Natural killer cell treated with Interleukin-12 subunit alpha and Interleukin-12 subunit beta and Interleukin-15 and Interleukin-18, amount 100 ng/mL, for 72 hours (primary cell): Measurements from ENCODE around the gene CCNL2. TPM values are rescaled to one million over a fixed set of nuclear protein-coding genes. Genes with fewer than 3 reads are reported as not detected.

ENCODE experiments used
- ATAC-seq, 2 donors: fragments of 150-1000 bp; cut with Tn5 transposase in 1 of 2; sonication (Bioruptor Pico), chemical (Tn5 transposase) in 1 of 2; 2 replicates each; pipeline ENCODE4 v1.10.0; 2021
- DNase-seq: peaks from one replicate; pipeline ENCODE4 v3.0.0; 2022; ENCODE audit warnings: low spot score
- H3K27ac Mint-ChIP-seq, 2 donors: 1 replicate in 1 of 2; 2 replicates in 1 of 2; pipeline ENCODE4 v1.8.0; 2022; ENCODE audit warnings: mixed read lengths in 2 of 2, mild to moderate bottlenecking in 1 of 2, moderate library complexity in 1 of 2
- H3K27me3 Mint-ChIP-seq, 2 donors: 1 replicate in 1 of 2; 2 replicates in 1 of 2; pipeline ENCODE4 v1.8.0; 2022; ENCODE audit warnings: mixed read lengths in 2 of 2
- H3K36me3 Mint-ChIP-seq: one replicate; pipeline ENCODE4 v1.8.0; 2022; ENCODE audit warnings: mixed read lengths
- H3K4me1 Mint-ChIP-seq, 2 donors: 1 replicate in 1 of 2; 2 replicates in 1 of 2; pipeline ENCODE4 v1.8.0; 2022; ENCODE audit warnings: low read depth in 2 of 2, mixed read lengths in 2 of 2, mild to moderate bottlenecking in 1 of 2
- H3K4me3 Mint-ChIP-seq: one replicate; pipeline ENCODE4 v1.8.0; 2022; ENCODE audit warnings: mixed read lengths
- H3K9me3 Mint-ChIP-seq: 2 replicates; pipeline ENCODE4 v1.8.0; 2022; ENCODE audit warnings: mixed read lengths
- total RNA-seq, 2 donors: library from RNA; stranded (reverse); gene quantifications; one replicate each; pipeline ENCODE4 v1.2.3, GENCODE V29; 2022

The CCNL2 gene
- total RNA-seq, 2 donors from 2014 or later = 124 to 196 TPM

DNA sequence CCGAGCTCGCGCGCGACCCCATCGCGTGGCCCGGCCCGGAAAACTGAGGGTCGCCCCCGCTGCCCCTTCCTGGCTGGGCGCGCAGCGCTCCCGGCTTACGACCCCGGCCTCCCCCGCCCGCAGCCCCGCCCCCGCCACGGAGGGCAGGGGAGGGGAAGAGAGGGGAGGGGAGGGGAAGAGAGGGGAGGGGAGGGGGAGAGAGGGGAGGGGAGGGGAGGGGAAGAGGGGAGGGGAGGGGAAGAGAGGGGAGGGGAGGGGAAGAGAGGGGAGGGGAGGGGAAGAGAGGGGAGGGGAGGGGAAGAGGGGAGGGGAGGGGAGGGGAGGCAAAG is 28.6 kb upstream of the CCNL2 start:
- Mint-ChIP-seq H3K9me3 (no peaks in the 10 kb centered on the region), H3K27ac (no peak overlapping the region), H3K27me3 (peaks cover 0 to 14% of the 10 kb centered on the region in 2 donors), H3K36me3 (no peaks in the 10 kb centered on the region), H3K4me3 (no peak overlapping the region), H3K4me1 (peaks cover 0 to 6% of the 10 kb centered on the region in 2 donors)
- peak; percentile 37 for DNase-seq
- ATAC-seq = no peak

DNA sequence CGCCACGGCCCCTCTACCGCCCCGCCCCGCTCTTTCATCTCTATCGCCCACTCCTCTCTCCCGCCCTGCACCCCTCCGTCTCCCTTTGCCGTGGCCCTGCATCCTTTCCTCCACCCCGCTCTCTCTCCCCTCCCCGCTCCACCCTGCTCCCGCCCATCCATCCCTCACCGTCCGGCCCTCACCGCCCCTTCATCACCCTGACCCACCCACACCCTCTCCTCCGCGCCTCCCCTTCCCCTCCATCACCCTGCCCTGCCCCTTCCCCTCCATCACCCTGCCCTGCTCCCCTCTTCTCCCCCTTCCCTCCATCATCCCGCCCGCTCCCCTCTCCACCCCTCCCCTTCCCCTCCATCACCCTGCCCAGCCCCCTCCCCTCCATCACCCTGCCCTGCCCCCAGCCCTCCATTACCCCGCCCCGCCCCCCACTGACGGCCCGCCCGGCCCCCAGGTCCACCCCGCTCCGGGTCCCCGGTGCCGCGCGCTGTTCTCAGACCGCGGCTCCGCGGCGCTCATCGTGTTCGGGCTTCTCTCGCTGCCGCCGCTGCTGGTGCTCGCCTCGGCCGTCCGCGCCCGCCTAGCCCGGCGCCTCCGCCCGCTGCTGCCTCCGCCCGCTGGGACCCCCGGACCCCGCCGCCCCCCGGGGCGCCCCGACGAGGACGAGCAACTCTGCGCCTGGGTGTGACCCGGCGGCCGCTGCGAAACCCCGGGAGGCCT is 28.1 kb upstream of the CCNL2 start:
- DNase-seq (peak; percentile 59), ATAC-seq (peak; percentile 55 to 61)
- Mint-ChIP-seq H3K27me3 (peaks cover 0 to 14% of the 10 kb centered on the region in 2 donors), H3K4me1 (peaks cover 0 to 6% of the 10 kb centered on the region in 2 donors), H3K27ac (no peak overlapping the region), H3K36me3 (no peaks in the 10 kb centered on the region), H3K4me3 (no peak overlapping the region), H3K9me3 (no peaks in the 10 kb centered on the region)

DNA sequence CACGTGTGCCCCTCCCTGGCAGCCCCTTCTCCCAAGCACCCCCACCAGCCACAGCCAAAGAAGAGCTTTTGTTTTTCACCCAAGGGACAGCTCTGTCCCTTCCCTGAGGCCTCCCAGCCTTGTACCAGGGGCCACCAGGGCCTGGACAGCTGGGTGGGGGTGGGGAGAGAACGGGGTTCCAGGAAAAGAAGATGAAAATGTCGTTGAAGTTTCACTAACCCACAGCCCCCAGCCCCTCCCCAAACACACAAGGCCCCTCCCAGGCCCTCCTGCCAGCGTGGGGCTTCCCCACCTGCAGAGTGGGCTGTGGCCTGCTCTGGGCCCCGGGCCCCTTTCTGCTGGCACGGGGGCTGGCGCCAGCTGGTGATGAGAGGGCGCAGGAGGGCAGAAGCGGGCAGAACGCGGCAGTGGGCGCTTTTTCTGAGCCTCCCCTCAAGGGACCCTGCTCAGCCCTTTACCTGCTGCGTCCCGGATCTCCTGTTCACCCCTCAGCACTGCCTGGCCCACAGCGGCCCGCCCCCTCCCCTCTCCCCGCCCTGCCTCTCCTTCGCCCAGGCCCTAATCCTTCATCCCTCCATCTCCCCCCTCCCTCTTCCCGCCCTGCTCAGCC is 27.5 kb upstream of the CCNL2 start:
- no peaks in the 10 kb centered on the region for H3K9me3 Mint-ChIP-seq
- ATAC-seq (no peak), DNase-seq (no peak)
- H3K36me3 Mint-ChIP-seq = no peaks in the 10 kb centered on the region
- H3K4me3 Mint-ChIP-seq = no peak overlapping the region
- peaks cover 0 to 14% of the 10 kb centered on the region in 2 donors for H3K27me3 Mint-ChIP-seq
- peaks cover 0 to 6% of the 10 kb centered on the region in 2 donors for H3K4me1 Mint-ChIP-seq
- H3K27ac Mint-ChIP-seq = no peak overlapping the region

DNA sequence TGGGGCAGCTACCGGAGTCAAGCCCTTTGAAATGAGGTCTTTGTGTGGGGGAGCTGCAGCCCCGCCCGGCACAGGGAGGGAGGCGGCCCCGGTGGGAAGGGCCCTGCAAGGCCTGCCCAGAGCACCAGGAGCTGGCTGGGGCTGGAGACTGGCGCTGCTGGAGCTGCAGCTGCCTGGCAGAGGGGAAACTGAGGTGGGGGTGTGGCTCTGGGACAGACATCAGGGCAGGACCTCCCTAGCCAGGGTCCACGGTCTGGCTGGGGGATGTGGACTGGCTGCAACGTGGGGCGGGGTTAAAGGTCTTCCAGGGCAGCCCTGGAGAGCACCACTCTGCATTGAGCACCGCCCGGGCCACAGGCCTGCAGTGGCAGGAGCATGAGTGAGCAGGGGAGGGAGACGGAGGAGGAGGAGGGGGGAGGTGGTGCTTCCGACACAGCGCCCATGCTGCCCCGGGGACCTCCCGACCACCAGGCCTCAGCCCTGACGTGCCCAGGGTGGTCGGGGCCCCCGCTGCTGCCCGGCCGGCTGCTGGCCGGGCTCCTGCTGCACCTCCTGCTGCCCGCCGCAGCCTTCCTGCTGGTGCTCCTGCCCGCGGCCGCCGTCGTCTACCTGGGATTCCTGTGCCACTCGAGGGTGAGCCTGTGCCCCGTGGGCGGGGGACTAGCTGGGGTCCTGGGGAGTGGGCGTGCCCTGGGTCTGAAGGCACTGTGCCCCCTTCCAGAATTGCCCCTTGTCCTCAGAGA is 26.8 kb upstream of the CCNL2 start:
- DNase-seq (peak; percentile 53), ATAC-seq (no peak)
- peaks cover 0 to 14% of the 10 kb centered on the region in 2 donors for H3K27me3 Mint-ChIP-seq
- H3K4me3 Mint-ChIP-seq = no peak overlapping the region
- peaks cover 0 to 6% of the 10 kb centered on the region in 2 donors for H3K4me1 Mint-ChIP-seq
- no peak overlapping the region for H3K27ac Mint-ChIP-seq
- no peaks in the 10 kb centered on the region for H3K36me3 Mint-ChIP-seq
- H3K9me3 Mint-ChIP-seq = no peaks in the 10 kb centered on the region

DNA sequence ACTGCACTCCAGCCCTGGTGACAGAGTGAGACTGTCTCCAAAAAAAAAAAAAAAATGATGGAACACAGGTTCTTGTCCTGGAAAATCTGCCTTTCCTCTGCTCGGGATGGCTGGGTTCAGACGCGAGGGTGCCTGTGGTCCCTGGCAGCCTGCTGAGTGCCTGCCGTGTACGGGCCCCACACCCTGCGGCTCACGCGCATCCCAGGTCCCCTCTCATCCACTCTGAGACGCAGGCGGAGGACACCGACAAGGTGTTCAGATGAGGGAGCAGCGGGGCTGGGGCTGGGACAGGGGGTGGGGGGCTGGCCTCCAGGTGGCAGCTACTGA is 26.3 kb upstream of the CCNL2 start:
- H3K9me3 Mint-ChIP-seq = no peaks in the 10 kb centered on the region
- H3K4me1 Mint-ChIP-seq = peaks cover 0 to 6% of the 10 kb centered on the region in 2 donors
- no peak overlapping the region for H3K4me3 Mint-ChIP-seq
- no peak for ATAC-seq
- H3K36me3 Mint-ChIP-seq = no peaks in the 10 kb centered on the region
- no peak overlapping the region for H3K27ac Mint-ChIP-seq
- DNase-seq = peak; percentile 47
- peaks cover 0 to 14% of the 10 kb centered on the region in 2 donors for H3K27me3 Mint-ChIP-seq

DNA sequence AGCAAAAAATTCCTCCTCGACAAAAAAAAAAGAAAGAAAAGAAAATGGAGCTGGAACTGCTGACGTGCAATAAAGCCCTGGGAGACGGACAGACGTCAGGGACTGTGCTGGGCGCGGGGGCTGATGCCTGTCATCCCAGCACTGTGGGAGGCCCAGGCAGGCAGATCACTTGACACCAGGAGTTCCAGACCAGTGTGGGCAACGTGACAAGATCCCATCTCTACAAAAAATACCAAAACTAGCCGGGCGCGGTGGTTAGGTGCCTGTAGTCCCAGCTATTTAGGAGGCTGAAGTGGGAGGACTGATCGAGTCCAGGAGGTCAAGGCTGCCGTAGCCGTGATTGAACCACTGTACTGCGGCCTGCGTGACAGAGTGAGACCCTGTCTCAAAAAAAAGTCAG is 25.6 kb upstream of the CCNL2 start:
- H3K27me3 Mint-ChIP-seq = peaks cover 0 to 10% of the 10 kb centered on the region in 2 donors
- no peaks in the 10 kb centered on the region for H3K36me3 Mint-ChIP-seq
- DNase-seq = no peak
- no peak overlapping the region for H3K4me3 Mint-ChIP-seq
- peaks cover 0 to 6% of the 10 kb centered on the region in 2 donors for H3K4me1 Mint-ChIP-seq
- no peaks in the 10 kb centered on the region for H3K9me3 Mint-ChIP-seq
- no peak for ATAC-seq
- no peak overlapping the region for H3K27ac Mint-ChIP-seq

DNA sequence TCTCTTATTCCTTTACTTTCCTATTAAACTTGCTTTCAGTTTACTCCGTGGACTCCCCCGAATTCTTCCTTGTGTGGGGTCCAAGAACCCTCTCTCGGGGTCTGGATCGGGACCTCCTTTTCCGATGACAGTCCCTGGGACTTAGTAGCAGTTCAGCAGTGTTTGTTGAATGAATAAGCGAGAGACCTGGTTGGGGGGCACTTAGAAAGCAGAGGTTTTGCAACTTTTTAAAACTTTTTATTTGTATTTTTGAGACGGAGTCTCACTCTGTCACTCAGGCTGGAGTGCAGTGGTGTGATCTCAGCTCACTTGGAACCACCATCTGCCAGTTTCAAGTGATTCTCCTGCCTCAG is 24.1 kb upstream of the CCNL2 start:
- H3K27ac Mint-ChIP-seq = no peak overlapping the region
- ATAC-seq = no peak
- H3K9me3 Mint-ChIP-seq = no peaks in the 10 kb centered on the region
- no peaks in the 10 kb centered on the region for H3K36me3 Mint-ChIP-seq
- H3K4me3 Mint-ChIP-seq = no peak overlapping the region
- H3K27me3 Mint-ChIP-seq = peaks cover 0 to 6% of the 10 kb centered on the region in 2 donors
- no peak for DNase-seq
- peaks cover 0 to 2% of the 10 kb centered on the region in 2 donors for H3K4me1 Mint-ChIP-seq

DNA sequence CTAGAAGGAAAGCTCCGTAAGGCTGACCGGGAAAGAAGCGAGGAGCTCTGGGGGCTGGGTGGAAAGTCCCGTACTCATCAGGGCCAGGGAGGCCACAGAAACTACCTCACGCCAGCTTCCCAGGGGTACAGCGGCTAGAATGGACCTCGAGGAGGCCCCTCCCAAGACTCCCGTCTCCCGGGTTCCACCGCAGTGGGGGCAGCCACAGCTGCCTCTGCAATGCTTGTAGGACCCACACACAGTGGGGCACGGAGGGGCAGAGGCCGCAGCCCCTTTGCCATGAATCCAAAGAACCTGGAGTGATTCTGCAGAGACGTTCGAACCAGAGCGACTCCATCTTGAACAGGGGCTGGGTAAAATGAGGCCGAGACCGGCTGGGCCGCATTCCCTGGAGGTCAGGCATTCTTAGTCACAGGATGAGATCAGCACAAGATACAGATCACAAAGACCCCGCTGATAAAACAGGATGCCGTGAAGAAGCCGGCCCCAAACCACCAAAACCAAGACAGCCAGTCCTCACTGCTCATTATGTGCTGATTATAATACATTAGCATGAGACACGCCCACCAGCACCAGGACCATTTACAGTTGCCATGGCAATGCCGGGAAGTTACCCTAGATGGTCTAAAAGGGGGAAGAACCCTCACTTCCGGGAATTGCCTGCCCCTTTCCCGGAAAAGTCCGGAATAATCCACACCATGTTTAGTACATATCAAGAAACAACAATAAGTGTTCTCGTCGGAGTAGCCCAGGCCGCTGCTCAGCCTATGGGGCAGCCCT is 23.5 kb upstream of the CCNL2 start:
- peaks cover 3 to 5% of the 10 kb centered on the region in 2 donors for H3K4me1 Mint-ChIP-seq
- ATAC-seq (no peak), DNase-seq (peak; percentile 59)
- no peak overlapping the region for H3K4me3 Mint-ChIP-seq
- peaks cover 4 to 8% of the 10 kb centered on the region in 2 donors for H3K27me3 Mint-ChIP-seq
- H3K27ac Mint-ChIP-seq = no peak overlapping the region
- no peaks in the 10 kb centered on the region for H3K9me3 Mint-ChIP-seq
- H3K36me3 Mint-ChIP-seq = no peaks in the 10 kb centered on the region

DNA sequence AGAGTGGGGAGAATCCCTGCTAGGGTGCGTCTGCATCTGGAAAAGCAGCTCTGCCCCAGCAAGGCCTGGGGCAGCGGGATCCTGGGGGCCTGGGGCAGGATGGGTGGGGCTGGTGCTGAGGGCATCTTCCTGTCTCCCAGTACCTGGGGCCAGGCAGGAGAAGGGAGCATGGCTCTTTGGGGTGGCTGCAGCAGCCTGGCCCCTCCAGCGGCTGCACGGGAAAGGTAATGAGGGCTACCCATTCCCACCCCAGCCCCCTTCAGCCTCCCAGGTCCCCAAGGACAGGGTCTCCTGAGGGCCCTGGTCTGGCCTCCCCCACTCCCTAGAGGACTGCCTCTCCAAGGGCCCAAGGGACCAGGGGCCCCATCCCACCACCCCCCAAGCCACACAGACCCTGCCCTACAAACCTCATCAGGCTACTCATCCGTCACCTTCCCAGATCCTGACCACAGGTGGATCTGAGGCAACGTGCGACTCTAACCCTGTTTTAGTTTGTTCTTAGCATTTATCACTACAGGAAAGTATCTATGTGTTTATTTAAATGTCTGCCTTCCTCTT is 22.9 kb upstream of the CCNL2 start:
- H3K36me3 Mint-ChIP-seq = no peaks in the 10 kb centered on the region
- no peak overlapping the region for H3K4me3 Mint-ChIP-seq
- no peak overlapping the region for H3K27ac Mint-ChIP-seq
- DNase-seq (peak; percentile 35), ATAC-seq (no peak)
- peaks cover 7 to 9% of the 10 kb centered on the region in 2 donors for H3K27me3 Mint-ChIP-seq
- no peaks in the 10 kb centered on the region for H3K9me3 Mint-ChIP-seq
- H3K4me1 Mint-ChIP-seq = peaks cover 5 to 6% of the 10 kb centered on the region in 2 donors

DNA sequence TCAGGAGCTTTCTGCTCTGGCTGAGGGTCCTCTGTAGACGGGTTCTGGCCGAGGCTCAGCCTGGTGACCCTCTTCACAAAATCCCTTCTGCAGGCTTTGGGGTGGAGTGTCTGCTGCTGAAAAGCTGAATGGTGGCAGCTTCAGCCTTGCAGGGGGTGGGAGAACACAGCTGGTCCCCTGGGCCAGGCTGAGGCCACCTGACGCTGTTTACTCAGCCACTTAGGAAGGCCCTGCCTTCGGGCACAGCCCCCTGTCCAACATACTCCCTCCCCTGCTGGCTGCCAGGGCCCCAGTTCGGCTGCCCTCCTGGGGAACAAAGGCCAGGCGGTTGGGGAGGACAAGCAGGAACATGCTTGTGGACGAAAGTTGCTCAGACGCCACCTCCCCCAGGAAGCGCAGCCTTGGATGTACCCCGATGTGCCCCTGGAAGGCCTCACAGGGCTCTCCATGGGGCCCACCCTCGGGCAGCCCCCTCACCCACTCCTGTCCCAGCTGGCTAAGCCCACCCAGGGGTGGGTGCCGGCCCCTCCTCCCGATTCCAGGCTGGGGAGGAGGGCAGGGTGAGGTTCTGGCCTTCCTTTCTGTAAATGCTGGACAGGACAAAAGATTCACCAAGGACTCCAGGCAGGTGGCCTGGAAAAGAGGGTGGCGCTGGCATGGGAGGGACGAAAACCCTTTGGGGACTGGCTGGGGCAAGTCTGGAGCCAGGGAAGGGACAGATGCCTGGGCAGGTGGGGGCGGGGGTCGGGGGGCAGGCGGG is 22.2 kb upstream of the CCNL2 start, which contains the start of gene ANKRD65:
ANKRD65 (minus strand) TSS at position 130 of the 760 bp plus-strand sequence. CDS start 271 bp downstream, outside the sequence.
- H3K4me3 Mint-ChIP-seq = no peak within 1 kb of the TSS
- DNase-seq (peak; percentile 55), ATAC-seq (no peak)
- H3K4me1 Mint-ChIP-seq = peaks cover 5 to 6% of the 10 kb centered on the region in 2 donors
- peaks cover 7 to 8% of the 10 kb centered on the region in 2 donors for H3K27me3 Mint-ChIP-seq
- H3K27ac Mint-ChIP-seq = no peak within 1 kb of the TSS
- no peaks in the 10 kb centered on the region for H3K36me3 Mint-ChIP-seq
- H3K9me3 Mint-ChIP-seq = no peaks in the 10 kb centered on the region

DNA sequence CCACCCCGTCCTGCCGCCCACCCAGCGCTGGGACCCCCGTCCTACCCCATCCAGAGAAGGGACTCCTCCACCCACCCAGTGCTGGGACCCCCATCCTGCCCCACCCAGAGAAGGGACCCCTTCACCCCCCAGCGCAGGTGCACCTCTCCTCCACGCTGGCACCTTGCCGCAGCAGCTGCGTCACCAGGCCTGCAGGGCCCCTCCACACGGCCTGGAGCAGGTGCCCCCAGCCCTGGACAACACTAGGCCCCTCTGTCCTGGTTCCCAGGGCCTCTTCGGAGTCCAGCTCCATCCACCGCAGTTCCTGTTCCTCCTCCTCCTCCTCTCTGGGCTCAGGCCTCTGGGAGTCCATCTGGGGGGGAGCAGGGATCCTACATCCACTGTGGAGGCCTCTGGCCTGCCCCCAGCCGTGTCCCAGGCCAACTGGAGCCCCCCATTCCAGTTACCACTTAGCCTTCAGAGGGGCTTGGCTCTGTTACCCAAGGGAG is 21.6 kb upstream of the CCNL2 start:
- Mint-ChIP-seq H3K27me3 (peaks cover 6 to 7% of the 10 kb centered on the region in 2 donors), H3K9me3 (no peaks in the 10 kb centered on the region), H3K4me3 (no peak overlapping the region), H3K27ac (no peak overlapping the region), H3K36me3 (no peaks in the 10 kb centered on the region), H3K4me1 (peaks cover 5 to 6% of the 10 kb centered on the region in 2 donors)
- no peak for DNase-seq
- ATAC-seq = peak; percentile 4 to 20

DNA sequence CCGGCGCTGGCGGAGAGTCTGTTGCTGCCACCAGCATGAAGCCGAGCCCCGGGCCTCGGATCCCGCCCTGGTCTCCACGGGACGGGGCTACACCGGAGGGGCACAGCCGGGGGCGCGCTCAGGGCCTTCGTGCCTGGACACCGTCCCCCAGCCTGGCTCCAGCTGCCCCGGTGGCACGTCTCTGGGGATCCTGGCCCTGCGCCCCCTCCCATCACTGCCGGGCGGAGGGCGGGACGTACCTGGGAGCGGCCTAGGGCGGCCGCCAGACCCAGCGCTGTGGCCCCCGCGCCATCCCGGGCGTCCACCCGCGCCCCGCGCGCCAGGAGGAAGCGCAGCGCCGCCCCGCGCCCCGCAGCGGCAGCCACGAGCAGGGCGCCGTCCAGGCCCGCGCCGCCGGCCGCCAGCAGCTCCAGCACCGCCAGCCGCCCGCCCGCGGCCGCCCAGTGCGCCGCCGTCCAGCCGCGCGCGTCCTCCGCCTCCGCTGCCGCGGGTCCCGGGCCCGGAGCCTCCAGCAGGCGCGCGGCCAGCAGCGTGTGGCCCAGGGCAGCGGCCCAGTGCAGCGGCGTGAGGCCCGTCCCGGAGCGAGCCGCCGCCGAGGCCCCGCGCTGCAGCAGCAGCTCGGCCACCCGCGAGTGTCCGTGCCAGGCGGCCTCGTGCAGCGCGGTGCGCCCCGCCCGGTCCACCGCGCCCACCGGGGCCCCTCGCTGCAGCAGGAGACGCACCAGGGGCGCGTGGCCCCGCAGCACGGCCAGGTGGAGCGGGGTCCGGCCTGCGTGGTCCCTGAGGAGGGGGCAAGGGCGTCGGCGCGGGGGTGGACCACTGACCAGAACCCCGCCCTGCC is 20.9 kb upstream of the CCNL2 start:
- Mint-ChIP-seq H3K27ac (no peak overlapping the region), H3K36me3 (no peaks in the 10 kb centered on the region), H3K4me3 (no peak overlapping the region), H3K9me3 (no peaks in the 10 kb centered on the region), H3K27me3 (peaks cover 6 to 7% of the 10 kb centered on the region in 2 donors), H3K4me1 (peaks cover 5 to 6% of the 10 kb centered on the region in 2 donors)
- DNase-seq (no peak), ATAC-seq (peak; percentile 29 to 54)
